HG02759 (cell line): ENCODE data around the gene ARRDC2.

ENCODE experiments used
- ATAC-seq: cut with Tn5 transposase; IDR thresholded peaks from one replicate; pipeline ENCODE4 v1.9.1; 2021; ENCODE audit warnings: mild to moderate bottlenecking, moderate library complexity; ENCODE audit not compliant: unreplicated experiment

The ARRDC2 gene

DNA sequence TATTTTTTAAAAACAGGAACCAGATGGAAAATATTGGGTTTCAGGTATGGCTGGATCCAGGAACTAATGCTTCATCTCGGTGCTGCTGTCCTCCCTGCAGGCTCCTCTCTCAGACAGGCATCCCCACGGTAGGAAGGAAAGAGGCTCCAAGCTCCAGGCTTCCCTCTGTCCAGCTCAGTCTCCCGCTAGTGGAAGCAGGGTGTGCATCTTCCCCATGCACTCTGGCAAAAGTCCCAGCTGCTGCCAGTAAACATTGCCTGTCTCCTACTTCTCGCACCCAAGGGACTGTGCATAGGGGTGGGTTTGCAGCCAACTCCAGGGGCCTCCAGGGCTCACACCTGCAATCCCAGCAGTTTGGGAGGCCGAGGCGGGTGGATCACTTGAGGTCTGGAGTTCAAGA lies 49.6 kb downstream of the ARRDC2 start:
- ATAC-seq, result no peak

DNA sequence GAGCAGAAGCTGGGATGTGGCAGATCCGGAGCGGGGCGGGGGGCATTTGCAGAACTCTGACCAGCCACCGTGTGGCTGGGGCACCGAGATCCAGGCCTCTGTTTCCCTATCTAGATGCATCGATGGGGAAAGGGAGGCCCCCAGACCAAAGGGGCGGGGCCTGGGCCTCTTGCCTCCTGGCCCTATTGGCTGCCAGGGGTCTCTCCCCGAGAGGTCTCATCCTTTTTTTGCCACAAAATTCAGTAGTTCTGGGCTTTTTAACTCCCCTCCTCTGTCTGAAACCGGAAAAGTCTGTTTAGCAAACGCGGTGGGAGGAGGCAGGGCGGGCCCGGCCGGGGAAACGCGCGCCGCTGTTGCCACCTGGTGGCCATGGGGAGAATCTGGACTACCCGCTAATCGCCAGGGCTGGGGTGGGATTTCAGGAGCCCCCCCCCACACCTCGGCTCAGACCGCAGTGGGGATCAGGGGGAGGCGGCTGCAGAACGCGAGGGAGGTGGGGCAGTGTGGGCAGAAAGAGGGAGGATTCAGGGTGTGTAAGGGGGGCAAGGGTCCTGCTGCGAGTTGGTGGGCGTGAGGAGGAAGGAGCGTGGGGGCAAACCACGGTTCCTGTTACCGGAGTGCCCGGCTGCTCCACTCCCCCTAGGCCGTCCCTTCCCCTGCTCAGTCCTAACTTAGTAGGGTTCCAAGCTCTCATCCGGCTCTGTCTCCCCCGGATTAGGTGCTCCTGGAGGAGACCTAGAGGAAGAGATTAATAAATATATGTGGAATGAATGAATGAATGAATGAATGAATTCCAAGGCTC lies 50.4 kb downstream of the ARRDC2 start:
- ATAC-seq, result peak; percentile 57

- no peak for ATAC-seq
Measured at GRCh38 chr19:18059297-18059696, 51.3 kb downstream of the ARRDC2 start.

DNA sequence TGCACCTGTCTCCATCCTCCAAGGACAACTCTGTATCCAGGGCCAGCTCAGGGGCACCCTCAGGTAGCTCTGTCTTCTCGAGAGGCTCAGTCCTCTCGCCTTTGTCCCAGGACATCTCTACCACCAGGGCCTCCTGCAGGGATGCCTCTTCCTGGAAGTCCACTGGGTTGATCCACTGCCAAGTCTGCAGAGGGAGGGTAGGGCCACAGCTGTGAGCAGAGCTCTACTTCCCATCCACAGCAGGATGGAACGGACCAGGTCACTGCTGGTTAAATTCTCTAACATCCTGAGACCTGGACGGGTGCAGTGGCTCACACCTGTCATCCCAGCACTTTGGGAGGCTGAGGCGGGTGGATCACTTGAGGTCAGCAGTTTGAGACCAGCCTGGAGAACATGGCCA lies 51.9 kb downstream of the ARRDC2 start:
- ATAC-seq, result no peak

GRCh38 chr19:18060472-18060871 lies 52.5 kb downstream of the ARRDC2 start:
- no peak for ATAC-seq

- no peak for ATAC-seq
Measured at GRCh38 chr19:18062028-18062427, 54.1 kb downstream of the ARRDC2 start.

- ATAC-seq, result no peak
Measured at GRCh38 chr19:18063463-18063862, 55.5 kb downstream of the ARRDC2 start.
